Measurements from ENCODE around the gene GRIN2A. TPM values are rescaled to one million over a fixed set of nuclear protein-coding genes. Genes with fewer than 3 reads are reported as not detected.

Gene GRIN2A
- total and polyA plus RNA-seq, 2 donors (not counting 3 experiments of a cell fraction or from before 2014, with no cell fraction given), result not detected

DNA sequence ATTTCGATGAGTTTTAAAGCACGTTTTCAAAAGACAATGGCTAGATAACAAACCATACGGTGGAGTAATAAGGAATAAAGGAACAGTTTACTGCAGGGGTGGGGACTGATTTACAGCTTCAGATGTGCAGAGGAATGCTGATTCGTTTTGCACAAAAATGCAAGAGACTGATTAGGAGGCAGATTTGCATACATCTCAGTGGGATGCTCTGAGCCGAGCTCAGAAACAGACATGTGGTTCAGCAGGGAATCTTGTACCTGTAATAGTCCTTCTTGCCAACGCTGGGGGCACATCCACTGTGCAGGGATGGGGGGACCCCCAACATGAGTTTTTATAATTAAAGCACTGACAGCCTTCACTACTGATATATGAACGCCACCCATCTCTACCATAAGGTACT lies 308.0 kb downstream of the GRIN2A start:
- intact Hi-C loops (cut with micrococcal nuclease) (no loop called here), dilution Hi-C loops (cut with MboI; ENCODE audit: extremely low pct_ligation_motif_present, low sequenced_read_pairs) (no loop called here)
- Histone ChIP-seq H3K9ac (replicated peaks; ENCODE audit: extremely low read depth, insufficient read depth, low read length) (no peak overlapping the region), H3K9me3 (replicated peaks; ENCODE audit: control insufficient read depth, insufficient read depth, low read length) (no peaks in the 10 kb centered on the region), H4K20me1 (replicated peaks; ENCODE audit: control insufficient read depth, extremely low read depth, insufficient read depth, low read length) (no peaks in the 10 kb centered on the region), H3K27ac (ENCODE audit: insufficient read depth, low read depth, low read length) (no peak overlapping the region), H3K9me1 (replicated peaks; ENCODE audit: control insufficient read depth, extremely low read depth, insufficient read depth, low read length) (no peaks in the 10 kb centered on the region), H2AFZ (ENCODE audit: low read depth, low read length) (no peak overlapping the region), H3K4me1 (ENCODE audit: control insufficient read depth, extremely low read depth, insufficient read depth, low read length) (no peaks in the 10 kb centered on the region), H3K27me3 (ENCODE audit: control insufficient read depth in 2 of 2, insufficient read depth in 2 of 2, low read length in 2 of 2) (no peaks in the 10 kb centered on the region), H3K36me3 (ENCODE audit: control insufficient read depth in 2 of 2, extremely low read depth in 1 of 2, insufficient read depth in 2 of 2, low read length in 2 of 2) (no peaks in the 10 kb centered on the region), H3K79me2 (ENCODE audit: control insufficient read depth, insufficient read depth, low read length) (no peaks in the 10 kb centered on the region), H3K4me2 (ENCODE audit: insufficient read depth, low read length) (no peak overlapping the region), H3K4me3 (replicated peaks in 1 of 3; ENCODE audit: insufficient read depth in 1 of 3, low read depth in 1 of 3, low read length in 3 of 3) (no peak overlapping the region)
- TF ChIP-seq, protein P1, sequence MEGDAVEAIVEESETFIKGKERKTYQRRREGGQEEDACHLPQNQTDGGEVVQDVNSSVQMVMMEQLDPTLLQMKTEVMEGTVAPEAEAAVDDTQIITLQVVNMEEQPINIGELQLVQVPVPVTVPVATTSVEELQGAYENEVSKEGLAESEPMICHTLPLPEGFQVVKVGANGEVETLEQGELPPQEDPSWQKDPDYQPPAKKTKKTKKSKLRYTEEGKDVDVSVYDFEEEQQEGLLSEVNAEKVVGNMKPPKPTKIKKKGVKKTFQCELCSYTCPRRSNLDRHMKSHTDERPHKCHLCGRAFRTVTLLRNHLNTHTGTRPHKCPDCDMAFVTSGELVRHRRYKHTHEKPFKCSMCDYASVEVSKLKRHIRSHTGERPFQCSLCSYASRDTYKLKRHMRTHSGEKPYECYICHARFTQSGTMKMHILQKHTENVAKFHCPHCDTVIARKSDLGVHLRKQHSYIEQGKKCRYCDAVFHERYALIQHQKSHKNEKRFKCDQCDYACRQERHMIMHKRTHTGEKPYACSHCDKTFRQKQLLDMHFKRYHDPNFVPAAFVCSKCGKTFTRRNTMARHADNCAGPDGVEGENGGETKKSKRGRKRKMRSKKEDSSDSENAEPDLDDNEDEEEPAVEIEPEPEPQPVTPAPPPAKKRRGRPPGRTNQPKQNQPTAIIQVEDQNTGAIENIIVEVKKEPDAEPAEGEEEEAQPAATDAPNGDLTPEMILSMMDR (IDR thresholded peaks at IDR 0.05; ENCODE audit: extremely low read depth in 1 of 2, insufficient read depth in 1 of 2, low read depth in 1 of 2, low read length in 2 of 2), result no peak
- no peak for TF ChIP-seq JUN (IDR thresholded peaks at IDR 0.05; ENCODE audit: borderline replicate concordance, insufficient read depth, insufficient read length, low read depth)
- TF ChIP-seq FOS (IDR thresholded peaks at IDR 0.05; ENCODE audit: borderline replicate concordance, insufficient read depth, low read length), result no peak
- no peak for DNase-seq (ENCODE audit: low read depth, low spot score)
- no peak for FAIRE-seq
- ChIA-PET CTCF (interaction anchor here (1.4 kb wide), 1 partner anchor 15 kb away, joined by 5 read pairs; no protein-coding TSS in a partner anchor), POLR2A (no interaction called here)
- BruUV-seq (replicated peaks), result no TSS peak

DNA sequence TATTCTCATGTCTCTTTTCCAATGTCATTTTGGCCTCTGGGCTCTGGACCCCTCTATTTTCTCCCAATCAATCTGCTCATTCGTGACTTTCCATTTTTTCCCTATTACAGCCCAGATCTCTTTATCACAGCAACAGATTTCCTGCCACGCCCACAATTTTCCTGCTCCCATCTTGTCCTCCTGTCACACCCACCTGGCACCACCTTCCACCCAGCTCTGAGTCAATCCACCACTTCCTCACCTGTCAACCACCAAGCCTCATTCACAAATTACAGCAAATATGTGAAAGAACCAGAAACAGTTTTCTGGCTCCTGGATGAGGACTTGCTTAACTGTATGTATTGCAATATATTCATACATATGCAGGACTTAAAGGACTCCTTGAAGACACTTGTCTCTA lies 311.3 kb downstream of the GRIN2A start:
- no peaks in the 10 kb centered on the region for H3K9me3 ChIP-seq (replicated peaks; ENCODE audit: control insufficient read depth, insufficient read depth, low read length)
- no peaks in the 10 kb centered on the region for H3K36me3 ChIP-seq (ENCODE audit: control insufficient read depth in 2 of 2, extremely low read depth in 1 of 2, insufficient read depth in 2 of 2, low read length in 2 of 2)
- TF ChIP-seq GATA2 (IDR thresholded peaks at IDR 0.05; ENCODE audit: insufficient read depth, insufficient read length, low read depth, low read length) (no peak), FOS (IDR thresholded peaks at IDR 0.05; ENCODE audit: borderline replicate concordance, insufficient read depth, low read length) (no peak), POLR2A (IDR thresholded peaks at IDR 0.05; ENCODE audit: low read depth, low read length) (no peak)
- H3K4me2 ChIP-seq (ENCODE audit: insufficient read depth, low read length), result no peak overlapping the region
- dilution Hi-C loops (cut with MboI; ENCODE audit: extremely low pct_ligation_motif_present, low sequenced_read_pairs) (no loop called here), intact Hi-C loops (cut with micrococcal nuclease) (no loop called here)
- H3K9ac ChIP-seq (replicated peaks; ENCODE audit: extremely low read depth, insufficient read depth, low read length), result no peak overlapping the region
- H4K20me1 ChIP-seq (replicated peaks; ENCODE audit: control insufficient read depth, extremely low read depth, insufficient read depth, low read length), result no peaks in the 10 kb centered on the region
- no peaks in the 10 kb centered on the region for H3K27me3 ChIP-seq (ENCODE audit: control insufficient read depth in 2 of 2, insufficient read depth in 2 of 2, low read length in 2 of 2)
- ChIA-PET POLR2A (no interaction called here), CTCF (no interaction called here)
- no peaks in the 10 kb centered on the region for H3K9me1 ChIP-seq (replicated peaks; ENCODE audit: control insufficient read depth, extremely low read depth, insufficient read depth, low read length)
- no peaks in the 10 kb centered on the region for H3K4me1 ChIP-seq (ENCODE audit: control insufficient read depth, extremely low read depth, insufficient read depth, low read length)
- no peak for FAIRE-seq
- no peak overlapping the region for H2AFZ ChIP-seq (ENCODE audit: low read depth, low read length)
- no peak overlapping the region for H3K27ac ChIP-seq (ENCODE audit: insufficient read depth, low read depth, low read length)
- no peaks in the 10 kb centered on the region for H3K79me2 ChIP-seq (ENCODE audit: control insufficient read depth, insufficient read depth, low read length)
- no peak for DNase-seq (ENCODE audit: low read depth, low spot score)
- H3K4me3 ChIP-seq (replicated peaks in 1 of 3; ENCODE audit: insufficient read depth in 1 of 3, low read depth in 1 of 3, low read length in 3 of 3), result no peak overlapping the region
- no TSS peak for BruUV-seq (replicated peaks)
